MM.1S (cell line): Measurements from ENCODE around the gene BCHE.

Experiments used
- DNase-seq: peaks from one replicate; pipeline ENCODE4 v3.0.0-alpha.2; 2015
- H2AFZ ChIP-seq: fragments of 300-600 bp; sonication (generic); 2 replicates; pipeline ENCODE4 v1.6.0; 2016; ENCODE audit warnings: antibody characterized with exemption, low read length
- H3F3A ChIP-seq: fragments of 300-600 bp; sonication (generic); 2 replicates; pipeline ENCODE4 v1.6.1; 2016; ENCODE audit warnings: mild to moderate bottlenecking, antibody characterized with exemption, low read length, moderate library complexity, mixed read lengths; ENCODE audit not compliant: insufficient read depth
- H3K27ac ChIP-seq: fragments of 300-600 bp; sonication (generic); 2 replicates; pipeline ENCODE4 v1.5.1; 2016; ENCODE audit warnings: mild to moderate bottlenecking, low read length
- H3K27me3 ChIP-seq: fragments of 300-600 bp; sonication (generic); replicated peaks from 2 replicates; pipeline ENCODE4 v1.6.0; 2016; ENCODE audit warnings: low read length; ENCODE audit not compliant: insufficient read depth
- H3K36me3 ChIP-seq: fragments of 300-600 bp; sonication (generic); replicated peaks from 2 replicates; pipeline ENCODE4 v1.6.1; 2016; ENCODE audit warnings: mild to moderate bottlenecking, low read length, mixed read lengths; ENCODE audit not compliant: insufficient read depth
- H3K4me1 ChIP-seq: fragments of 300-600 bp; sonication (generic); 2 replicates; pipeline ENCODE4 v1.6.1; 2016; ENCODE audit warnings: low read length, mixed read lengths
- H3K4me2 ChIP-seq: fragments of 300-600 bp; sonication (generic); 2 replicates; pipeline ENCODE4 v1.6.0; 2016; ENCODE audit warnings: low read depth, low read length
- H3K4me3 ChIP-seq: fragments of 300-600 bp; sonication (generic); 2 replicates; pipeline ENCODE4 v1.5.1; 2016; ENCODE audit warnings: low read length, mixed read lengths
- H3K79me2 ChIP-seq: fragments of 300-600 bp; sonication (generic); 2 replicates; pipeline ENCODE4 v1.6.1; 2016; ENCODE audit warnings: mixed run types, low read length, mixed read lengths
- H3K9ac ChIP-seq: fragments of 300-600 bp; sonication (generic); 2 replicates; pipeline ENCODE4 v1.6.1; 2016; ENCODE audit warnings: low read length, mixed read lengths
- H3K9me2 ChIP-seq: fragments of 300-600 bp; sonication (generic); replicated peaks from 2 replicates; pipeline ENCODE4 v1.6.1; 2016; ENCODE audit warnings: mild to moderate bottlenecking, low read length, mixed read lengths; ENCODE audit not compliant: insufficient read depth
- H3K9me3 ChIP-seq: fragments of 300-600 bp; sonication (generic); replicated peaks from 2 replicates; pipeline ENCODE4 v1.6.1; 2016; ENCODE audit warnings: mild to moderate bottlenecking, low read length, mixed read lengths; ENCODE audit not compliant: insufficient read depth
- H4K20me1 ChIP-seq: fragments of 300-600 bp; sonication (generic); 2 replicates; pipeline ENCODE4 v1.6.1; 2016; ENCODE audit warnings: mild to moderate bottlenecking, low read length, moderate library complexity, mixed read lengths; ENCODE audit not compliant: insufficient read depth
- EZH2 ChIP-seq: fragments of 300-600 bp; sonication (generic); optimal IDR thresholded peaks from 2 replicates; pipeline ENCODE3; 2017; ENCODE audit warnings: low read depth, mild to moderate bottlenecking, antibody characterized with exemption, low read length, mixed read lengths
- EZH2phosphoT487 ChIP-seq: fragments of 300-600 bp; sonication (generic); IDR thresholded peaks from 2 replicates; pipeline ENCODE4 v1.6.1; 2018; ENCODE audit warnings: antibody characterized with exemption, low read length
- TF ChIP-seq, protein P1 (sequence below): fragments of 300-600 bp; sonication (generic); IDR thresholded peaks from 2 replicates; pipeline ENCODE4 v1.5.1; 2016; ENCODE audit warnings: antibody characterized with exemption, low read length, mixed read lengths

BCHE gene

DNA sequence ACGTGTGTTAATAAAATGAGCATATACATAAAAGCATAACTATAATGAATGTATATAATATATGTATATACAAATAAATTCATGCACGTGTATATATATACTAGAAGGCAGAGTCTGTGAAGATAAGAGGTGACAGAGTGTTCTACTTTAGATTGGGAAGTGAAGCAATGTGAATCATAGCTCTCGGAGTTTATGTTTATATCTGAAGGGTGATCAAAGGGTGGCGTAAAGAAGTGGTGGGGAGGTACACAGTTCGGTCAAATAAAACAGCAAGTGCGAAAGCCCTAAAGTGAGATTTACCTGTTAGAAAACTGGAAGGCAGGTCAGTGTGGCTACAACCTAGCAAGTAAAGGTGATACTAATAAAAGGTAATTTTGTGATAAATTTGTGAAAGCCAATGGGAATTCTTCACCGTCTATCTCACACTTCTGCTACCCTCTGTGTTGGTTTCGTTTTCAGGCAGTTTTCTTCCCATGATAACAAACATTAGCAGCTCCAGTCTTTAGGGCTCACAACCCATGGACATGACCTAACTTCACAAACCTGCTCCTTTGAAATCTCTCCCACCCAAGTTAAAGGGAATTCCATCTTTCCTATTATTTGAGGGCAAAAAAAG, 46.7 kb upstream of the BCHE start:
- no peaks in the 10 kb centered on the region for H3K9me2 ChIP-seq
- no peaks in the 10 kb centered on the region for H3K79me2 ChIP-seq
- H3K36me3 ChIP-seq = no peaks in the 10 kb centered on the region
- H3K27ac ChIP-seq = no peak overlapping the region
- DNase-seq = peak; percentile 18
- TF ChIP-seq EZH2 = no peak
- TF ChIP-seq, protein P1, sequence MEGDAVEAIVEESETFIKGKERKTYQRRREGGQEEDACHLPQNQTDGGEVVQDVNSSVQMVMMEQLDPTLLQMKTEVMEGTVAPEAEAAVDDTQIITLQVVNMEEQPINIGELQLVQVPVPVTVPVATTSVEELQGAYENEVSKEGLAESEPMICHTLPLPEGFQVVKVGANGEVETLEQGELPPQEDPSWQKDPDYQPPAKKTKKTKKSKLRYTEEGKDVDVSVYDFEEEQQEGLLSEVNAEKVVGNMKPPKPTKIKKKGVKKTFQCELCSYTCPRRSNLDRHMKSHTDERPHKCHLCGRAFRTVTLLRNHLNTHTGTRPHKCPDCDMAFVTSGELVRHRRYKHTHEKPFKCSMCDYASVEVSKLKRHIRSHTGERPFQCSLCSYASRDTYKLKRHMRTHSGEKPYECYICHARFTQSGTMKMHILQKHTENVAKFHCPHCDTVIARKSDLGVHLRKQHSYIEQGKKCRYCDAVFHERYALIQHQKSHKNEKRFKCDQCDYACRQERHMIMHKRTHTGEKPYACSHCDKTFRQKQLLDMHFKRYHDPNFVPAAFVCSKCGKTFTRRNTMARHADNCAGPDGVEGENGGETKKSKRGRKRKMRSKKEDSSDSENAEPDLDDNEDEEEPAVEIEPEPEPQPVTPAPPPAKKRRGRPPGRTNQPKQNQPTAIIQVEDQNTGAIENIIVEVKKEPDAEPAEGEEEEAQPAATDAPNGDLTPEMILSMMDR = no peak
- TF ChIP-seq EZH2phosphoT487 = no peak
- H2AFZ ChIP-seq = peak overlapping the region; percentile 61
- no peaks in the 10 kb centered on the region for H3K9me3 ChIP-seq
- no peak overlapping the region for H3K4me3 ChIP-seq
- H4K20me1 ChIP-seq = no peaks in the 10 kb centered on the region
- H3K4me1 ChIP-seq = no peaks in the 10 kb centered on the region
- H3K9ac ChIP-seq = no peak overlapping the region
- H3K27me3 ChIP-seq = no peaks in the 10 kb centered on the region
- no peaks in the 10 kb centered on the region for H3F3A ChIP-seq
- peak overlapping the region; percentile 26; the same call in 1 of the 2 replicates for H3K4me2 ChIP-seq

DNA sequence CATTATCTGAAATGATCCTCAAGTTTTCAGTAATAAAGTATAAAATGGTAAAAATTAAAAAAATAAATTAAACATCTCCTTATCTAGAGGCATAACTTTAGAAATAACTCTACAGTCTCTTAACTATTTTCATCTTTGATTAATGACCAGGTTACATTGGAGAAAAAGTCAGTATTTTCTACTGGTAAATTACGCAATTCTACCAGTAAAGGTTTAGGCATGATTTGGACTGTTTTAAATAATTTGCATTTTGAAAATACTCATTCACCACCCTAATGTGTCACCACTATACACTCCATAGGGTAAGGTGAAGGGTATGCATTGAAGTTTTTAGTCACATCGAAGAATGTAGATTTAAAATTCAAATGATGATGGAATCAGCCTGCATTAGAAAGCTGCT, 45.9 kb upstream of the BCHE start:
- H2AFZ ChIP-seq = no peak overlapping the region

DNA sequence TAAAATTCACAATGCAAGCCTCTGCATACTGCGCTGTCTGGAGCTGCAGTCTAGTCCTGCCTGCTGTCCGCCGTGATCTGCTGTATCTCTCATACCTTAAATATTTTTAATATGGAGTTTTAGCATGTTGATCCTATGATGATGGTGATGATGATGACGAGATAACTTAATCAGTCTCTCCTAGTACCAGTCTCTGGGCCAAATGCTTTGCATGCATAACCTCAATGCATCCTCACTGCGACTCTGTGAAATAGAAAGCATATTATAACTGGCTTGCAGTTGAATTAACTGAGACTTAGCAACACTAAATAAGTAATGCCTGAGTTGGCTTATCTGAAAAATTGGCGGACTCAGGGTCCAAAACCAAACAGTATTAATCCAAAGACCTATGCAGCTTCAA, 38.4 kb upstream of the BCHE start:
- H3K27ac ChIP-seq = no peak overlapping the region
- H3K27me3 ChIP-seq = no peaks in the 10 kb centered on the region
- H3F3A ChIP-seq = no peaks in the 10 kb centered on the region
- no peak overlapping the region for H3K4me3 ChIP-seq
- no peaks in the 10 kb centered on the region for H3K9me3 ChIP-seq
- no peak for DNase-seq
- no peaks in the 10 kb centered on the region for H3K9me2 ChIP-seq
- no peak overlapping the region for H3K4me2 ChIP-seq
- H3K4me1 ChIP-seq = no peaks in the 10 kb centered on the region
- H3K36me3 ChIP-seq = no peaks in the 10 kb centered on the region
- TF ChIP-seq, protein P1 = no peak
- TF ChIP-seq EZH2phosphoT487 (no peak), EZH2 (no peak)
- H2AFZ ChIP-seq = no peak overlapping the region
- H3K9ac ChIP-seq = no peak overlapping the region
- no peaks in the 10 kb centered on the region for H4K20me1 ChIP-seq
- H3K79me2 ChIP-seq = no peaks in the 10 kb centered on the region

More for the DNA sequence above, 45.9 kb upstream of the BCHE start:
- Histone ChIP-seq H3K9ac (no peak overlapping the region), H3K27ac (no peak overlapping the region), H3K79me2 (no peaks in the 10 kb centered on the region), H4K20me1 (no peaks in the 10 kb centered on the region), H3F3A (no peaks in the 10 kb centered on the region), H3K4me2 (no peak overlapping the region), H3K4me3 (no peak overlapping the region), H3K9me2 (no peaks in the 10 kb centered on the region), H3K4me1 (no peaks in the 10 kb centered on the region), H3K27me3 (no peaks in the 10 kb centered on the region), H3K9me3 (no peaks in the 10 kb centered on the region), H3K36me3 (no peaks in the 10 kb centered on the region)
- TF ChIP-seq EZH2phosphoT487 (no peak), EZH2 (no peak)
- TF ChIP-seq, protein P1 = no peak
- DNase-seq = no peak
